ENCODE data around the gene DHRS12. TPM values are rescaled to one million over a fixed set of nuclear protein-coding genes. Genes with fewer than 3 reads are reported as not detected.

DHRS12 gene
- total RNA-seq, 3 donors from 2014 or later (not counting 1 experiment from before 2014, with no cell fraction given) = 7.0 to 11.7 (median 10.4) TPM

DNA sequence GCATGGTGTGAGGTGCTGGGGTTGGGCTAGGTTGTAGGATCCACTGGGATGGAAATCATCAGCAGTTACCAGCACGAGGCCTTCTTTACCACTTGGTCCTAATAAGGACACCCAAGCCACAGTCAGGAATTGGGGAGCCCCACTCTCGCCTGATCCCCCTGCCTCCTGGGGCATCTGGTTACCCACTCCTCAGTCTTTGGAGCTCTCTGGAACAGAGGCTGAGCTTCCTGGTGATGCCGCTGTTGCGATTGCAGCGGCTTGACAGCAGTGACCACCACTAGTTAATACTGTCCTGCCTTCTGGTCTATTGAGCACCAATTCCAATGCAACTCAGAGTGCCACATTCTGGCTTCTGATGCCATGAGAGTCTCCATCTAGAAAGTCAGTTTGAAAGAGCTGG lies 27.6 kb upstream of the DHRS12 start:
- TF ChIP-seq, protein P1, sequence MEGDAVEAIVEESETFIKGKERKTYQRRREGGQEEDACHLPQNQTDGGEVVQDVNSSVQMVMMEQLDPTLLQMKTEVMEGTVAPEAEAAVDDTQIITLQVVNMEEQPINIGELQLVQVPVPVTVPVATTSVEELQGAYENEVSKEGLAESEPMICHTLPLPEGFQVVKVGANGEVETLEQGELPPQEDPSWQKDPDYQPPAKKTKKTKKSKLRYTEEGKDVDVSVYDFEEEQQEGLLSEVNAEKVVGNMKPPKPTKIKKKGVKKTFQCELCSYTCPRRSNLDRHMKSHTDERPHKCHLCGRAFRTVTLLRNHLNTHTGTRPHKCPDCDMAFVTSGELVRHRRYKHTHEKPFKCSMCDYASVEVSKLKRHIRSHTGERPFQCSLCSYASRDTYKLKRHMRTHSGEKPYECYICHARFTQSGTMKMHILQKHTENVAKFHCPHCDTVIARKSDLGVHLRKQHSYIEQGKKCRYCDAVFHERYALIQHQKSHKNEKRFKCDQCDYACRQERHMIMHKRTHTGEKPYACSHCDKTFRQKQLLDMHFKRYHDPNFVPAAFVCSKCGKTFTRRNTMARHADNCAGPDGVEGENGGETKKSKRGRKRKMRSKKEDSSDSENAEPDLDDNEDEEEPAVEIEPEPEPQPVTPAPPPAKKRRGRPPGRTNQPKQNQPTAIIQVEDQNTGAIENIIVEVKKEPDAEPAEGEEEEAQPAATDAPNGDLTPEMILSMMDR (IDR thresholded peaks at IDR 0.05) = no peak
- DNase-seq = no peak
- H3K27me3 Mint-ChIP-seq (ENCODE audit: low read depth in 2 of 2) = peaks cover 6 to 12% of the 10 kb centered on the region in 2 donors
- Histone ChIP-seq H3K9me3 (ENCODE audit: control insufficient read depth, insufficient read depth, low read length) (no peaks in the 10 kb centered on the region), H3K36me3 (ENCODE audit: control insufficient read depth, insufficient read depth, low read length) (no peaks in the 10 kb centered on the region), H3K4me3 (ENCODE audit: low read length) (no peak overlapping the region), H3K27ac (ENCODE audit: low read length) (no peak overlapping the region), H3K27me3 (ENCODE audit: control insufficient read depth, insufficient read depth, low read length) (no peaks in the 10 kb centered on the region), H3K4me1 (ENCODE audit: control insufficient read depth, insufficient read depth, low read length) (peaks cover 14% of the 10 kb centered on the region)
- H3K9me3 Mint-ChIP-seq = no peaks in the 10 kb centered on the region
- no peak for ATAC-seq
- no peak overlapping the region for H3K4me3 Mint-ChIP-seq
- WGBS (ENCODE audit: insufficient coverage) = 95% methylated on average over 5 of the region's 5 CpGs
- H3K27ac Mint-ChIP-seq = no peak overlapping the region
- no peaks in the 10 kb centered on the region for H3K36me3 Mint-ChIP-seq
- intact Hi-C loops (cut with micrococcal nuclease) = no loop called here
- H3K4me1 Mint-ChIP-seq = peaks cover 10 to 21% of the 10 kb centered on the region in 2 donors

DNA sequence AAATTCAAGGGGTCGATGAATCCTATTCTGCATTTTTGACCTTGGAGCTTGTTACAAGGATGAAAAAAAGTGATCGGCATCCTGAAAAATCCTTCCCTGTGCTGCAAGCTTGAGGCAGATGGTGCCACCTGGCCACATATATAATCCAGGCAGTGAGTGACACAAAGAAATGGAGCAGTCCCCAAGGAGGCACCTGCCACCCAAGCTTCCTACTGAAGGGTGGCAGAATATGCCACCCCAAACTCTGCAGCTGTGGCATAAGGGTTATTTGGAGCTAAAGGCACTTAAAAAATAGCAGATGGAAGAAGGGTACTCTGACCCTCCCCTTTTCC lies 25.6 kb upstream of the DHRS12 start:
- H3K4me1 Mint-ChIP-seq = peaks cover 28 to 38% of the 10 kb centered on the region in 2 donors
- 96% methylated on average over 2 of the region's 2 CpGs for WGBS (ENCODE audit: insufficient coverage)
- H3K27ac Mint-ChIP-seq = no peak overlapping the region
- peaks cover 31% of the 10 kb centered on the region for H3K4me1 ChIP-seq (ENCODE audit: control insufficient read depth, insufficient read depth, low read length)
- DNase-seq = no peak
- no peak overlapping the region for H3K4me3 ChIP-seq (ENCODE audit: low read length)
- no peaks in the 10 kb centered on the region for H3K9me3 Mint-ChIP-seq
- ATAC-seq = no peak
- H3K9me3 ChIP-seq (ENCODE audit: control insufficient read depth, insufficient read depth, low read length) = no peaks in the 10 kb centered on the region
- no peaks in the 10 kb centered on the region for H3K36me3 ChIP-seq (ENCODE audit: control insufficient read depth, insufficient read depth, low read length)
- no peaks in the 10 kb centered on the region for H3K27me3 ChIP-seq (ENCODE audit: control insufficient read depth, insufficient read depth, low read length)
- H3K27ac ChIP-seq (ENCODE audit: low read length) = no peak overlapping the region
- H3K27me3 Mint-ChIP-seq (ENCODE audit: low read depth in 2 of 2) = peaks cover 6 to 12% of the 10 kb centered on the region in 2 donors
- no peak overlapping the region for H3K4me3 Mint-ChIP-seq
- no peaks in the 10 kb centered on the region for H3K36me3 Mint-ChIP-seq
- intact Hi-C loops (cut with micrococcal nuclease) = no loop called here
- TF ChIP-seq, protein P1 (IDR thresholded peaks at IDR 0.05) = no peak

DNA sequence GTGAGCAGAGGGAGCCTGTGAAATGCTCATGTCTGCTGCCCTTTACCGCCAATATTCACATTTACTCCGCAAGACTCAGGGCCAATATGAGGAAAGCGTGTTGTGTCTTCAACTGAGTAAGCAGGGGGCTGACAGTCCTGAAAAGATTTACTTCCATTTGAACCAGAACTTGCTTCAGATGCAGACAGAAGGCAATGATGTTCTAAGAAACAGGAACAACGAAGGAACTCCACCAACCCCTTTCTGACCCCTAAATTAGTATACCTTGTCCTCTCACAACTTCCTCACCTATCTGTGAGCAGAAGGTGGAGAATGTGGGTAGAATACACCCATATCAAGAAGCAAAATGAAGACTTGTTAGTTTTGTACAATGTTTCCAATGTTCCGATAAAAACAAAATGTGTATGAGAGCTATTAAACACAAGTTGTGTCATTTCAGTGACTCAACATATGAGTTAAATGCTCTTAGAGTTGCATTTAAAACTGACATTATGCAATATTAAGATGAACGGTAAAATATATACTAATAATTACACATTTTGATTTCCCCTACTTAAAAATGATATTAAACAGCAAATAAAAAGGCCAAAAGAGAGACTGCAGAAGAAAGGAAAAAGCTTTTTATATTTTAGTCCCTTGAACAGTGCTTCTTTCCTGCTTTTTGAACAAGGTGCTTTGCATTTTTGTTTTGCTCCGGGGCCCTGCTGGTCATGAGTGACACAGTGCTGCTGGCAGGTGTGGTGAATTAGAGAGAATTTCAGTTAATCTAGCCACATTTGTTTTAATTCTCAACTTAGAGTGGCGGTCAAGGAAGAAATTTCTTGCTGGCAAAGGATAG lies 25.0 kb upstream of the DHRS12 start:
- ATAC-seq = no peak
- intact Hi-C loops (cut with micrococcal nuclease) = no loop called here
- H3K36me3 Mint-ChIP-seq = no peaks in the 10 kb centered on the region

More for the DNA sequence above, 25.0 kb upstream of the DHRS12 start:
- Mint-ChIP-seq H3K27me3 (ENCODE audit: low read depth in 2 of 2) (peaks cover 6 to 12% of the 10 kb centered on the region in 2 donors), H3K4me3 (no peak overlapping the region), H3K27ac (no peak overlapping the region), H3K4me1 (peaks cover 32 to 38% of the 10 kb centered on the region in 2 donors), H3K9me3 (no peaks in the 10 kb centered on the region)
- WGBS (ENCODE audit: insufficient coverage) = 86% methylated on average over 6 of the region's 8 CpGs
- TF ChIP-seq, protein P1 (IDR thresholded peaks at IDR 0.05) = no peak
- H3K4me1 ChIP-seq (ENCODE audit: control insufficient read depth, insufficient read depth, low read length) = peaks cover 33% of the 10 kb centered on the region
- H3K4me3 ChIP-seq (ENCODE audit: low read length) = no peak overlapping the region
- no peaks in the 10 kb centered on the region for H3K27me3 ChIP-seq (ENCODE audit: control insufficient read depth, insufficient read depth, low read length)
- no peak for DNase-seq
- H3K36me3 ChIP-seq (ENCODE audit: control insufficient read depth, insufficient read depth, low read length) = no peaks in the 10 kb centered on the region
- no peaks in the 10 kb centered on the region for H3K9me3 ChIP-seq (ENCODE audit: control insufficient read depth, insufficient read depth, low read length)
- no peak overlapping the region for H3K27ac ChIP-seq (ENCODE audit: low read length)
